Vagina (tissue), 2 donors: ENCODE data around the gene ELMOD1. TPM values are rescaled to one million over a fixed set of nuclear protein-coding genes. Genes with fewer than 3 reads are reported as not detected.

ENCODE experiments used
- DNase-seq, 2 donors: peaks; one replicate each; pipeline ENCODE4 v3.0.0-alpha.2; 2017; ENCODE audit errors: extremely low spot score in 2 of 2
- H3K27ac ChIP-seq: fragments of 200-600 bp; sonication (generic); one replicate; pipeline ENCODE4 v1.5.1; 2019
- H3K27me3 ChIP-seq: fragments of 200-600 bp; sonication (generic); one replicate; pipeline ENCODE4 v1.5.1; 2019
- H3K36me3 ChIP-seq, 2 donors: fragments of 200-600 bp; sonication (generic); one replicate each; pipeline ENCODE4 v1.5.1; 2017 to 2019
- H3K4me1 ChIP-seq: fragments of 200-600 bp; sonication (generic); one replicate; pipeline ENCODE4 v1.5.1; 2019
- H3K4me3 ChIP-seq, 2 donors: fragments of 200-600 bp; sonication (generic); 1 replicate in 1 of 2; 2 replicates in 1 of 2; pipeline ENCODE4 v1.5.1; 2016 to 2019
- H3K9me3 ChIP-seq: fragments of 200-600 bp; sonication (generic); one replicate; pipeline ENCODE4 v1.5.1; 2019
- POLR2A ChIP-seq, 2 donors: fragments of 450-650 bp; IDR thresholded peaks; one replicate each; pipeline ENCODE4 v1.6.1; 2017; ENCODE audit warnings: antibody characterized with exemption in 2 of 2, mild to moderate bottlenecking in 2 of 2, moderate library complexity in 2 of 2
- POLR2AphosphoS5 ChIP-seq, 2 donors: sonication (generic); formaldehyde crosslinking; IDR thresholded peaks; one replicate each; pipeline ENCODE4 v1.9.0; 2017; ENCODE audit warnings: antibody characterized with exemption in 2 of 2, mild to moderate bottlenecking in 2 of 2, low read depth in 1 of 2; ENCODE audit not compliant: insufficient read depth in 1 of 2
- intact Hi-C: fragments of 100-400 bp; cut with DNase I; formaldehyde crosslinking; loops from one replicate; pipeline ENCODE4 v1.15.1; 2023
- total RNA-seq: library from RNA; depleted of rRNA; stranded (reverse); fragments of >200 nt; gene quantifications from one replicate; pipeline ENCODE4 v1.2.3, GENCODE V29; 2016
- TF ChIP-seq, protein P1 (sequence below), 3 experiments: fragments of 450-650 bp in 2 of 3; fragments of 200-600 bp in 1 of 3; sonication (generic) in 1 of 3; IDR thresholded peaks; one replicate each; pipeline ENCODE4 v1.5.1; 2017 to 2019; ENCODE audit warnings: antibody characterized with exemption in 3 of 3, mild to moderate bottlenecking in 2 of 3, moderate library complexity in 2 of 3

The ELMOD1 gene
- total RNA-seq, 1 donor from 2014 or later: not detected

DNA sequence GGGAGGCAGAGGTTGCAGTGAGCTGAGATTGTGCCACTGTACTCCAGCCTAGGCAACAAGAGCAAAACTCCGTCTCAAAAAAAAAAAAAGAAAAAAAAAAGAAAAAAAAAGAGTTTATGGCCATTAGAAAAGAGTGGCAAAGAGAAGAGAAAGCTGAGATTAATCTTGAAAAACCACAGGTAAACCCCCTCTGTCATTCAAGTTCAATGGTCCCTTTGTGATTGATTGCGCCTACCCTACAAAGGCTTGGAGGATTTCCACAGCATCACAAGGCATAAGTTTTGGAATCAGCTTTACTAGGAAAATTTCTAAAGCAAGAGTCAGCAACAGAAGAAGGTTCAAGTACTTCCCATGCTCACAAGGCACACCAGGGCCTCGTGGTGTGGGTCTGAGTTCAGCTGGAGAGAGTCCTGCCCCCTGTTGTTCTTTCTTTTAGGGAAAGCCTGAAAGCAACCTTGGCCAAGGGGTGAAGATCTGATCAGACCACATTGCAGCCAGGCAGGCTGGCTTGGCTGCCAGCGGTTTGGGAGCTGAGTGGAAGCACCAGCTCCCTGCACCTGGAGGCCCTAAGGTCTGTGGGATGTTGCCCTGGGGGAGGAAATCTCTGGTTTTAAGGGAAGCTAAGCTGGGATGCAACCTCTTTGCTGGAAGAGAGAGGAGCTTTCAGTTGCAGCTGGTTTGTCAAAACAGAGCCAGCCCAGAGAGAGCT, 79.1 kb downstream of the ELMOD1 start:
- no peak for DNase-seq
- H3K9me3 ChIP-seq: no peaks in the 10 kb centered on the region
- no peaks in the 10 kb centered on the region for H3K27me3 ChIP-seq
- TF ChIP-seq, protein P1, sequence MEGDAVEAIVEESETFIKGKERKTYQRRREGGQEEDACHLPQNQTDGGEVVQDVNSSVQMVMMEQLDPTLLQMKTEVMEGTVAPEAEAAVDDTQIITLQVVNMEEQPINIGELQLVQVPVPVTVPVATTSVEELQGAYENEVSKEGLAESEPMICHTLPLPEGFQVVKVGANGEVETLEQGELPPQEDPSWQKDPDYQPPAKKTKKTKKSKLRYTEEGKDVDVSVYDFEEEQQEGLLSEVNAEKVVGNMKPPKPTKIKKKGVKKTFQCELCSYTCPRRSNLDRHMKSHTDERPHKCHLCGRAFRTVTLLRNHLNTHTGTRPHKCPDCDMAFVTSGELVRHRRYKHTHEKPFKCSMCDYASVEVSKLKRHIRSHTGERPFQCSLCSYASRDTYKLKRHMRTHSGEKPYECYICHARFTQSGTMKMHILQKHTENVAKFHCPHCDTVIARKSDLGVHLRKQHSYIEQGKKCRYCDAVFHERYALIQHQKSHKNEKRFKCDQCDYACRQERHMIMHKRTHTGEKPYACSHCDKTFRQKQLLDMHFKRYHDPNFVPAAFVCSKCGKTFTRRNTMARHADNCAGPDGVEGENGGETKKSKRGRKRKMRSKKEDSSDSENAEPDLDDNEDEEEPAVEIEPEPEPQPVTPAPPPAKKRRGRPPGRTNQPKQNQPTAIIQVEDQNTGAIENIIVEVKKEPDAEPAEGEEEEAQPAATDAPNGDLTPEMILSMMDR (IDR thresholded peaks at IDR 0.05): no peak
- TF ChIP-seq POLR2AphosphoS5 (IDR thresholded peaks at IDR 0.05; ENCODE audit: insufficient read depth in 1 of 2, low read depth in 1 of 2) (no peak), POLR2A (IDR thresholded peaks at IDR 0.05) (no peak)
- no peak overlapping the region for H3K4me3 ChIP-seq
- intact Hi-C loops: no loop called here
- H3K4me1 ChIP-seq: no peaks in the 10 kb centered on the region
- no peak overlapping the region for H3K27ac ChIP-seq
- no peaks in the 10 kb centered on the region for H3K36me3 ChIP-seq

DNA sequence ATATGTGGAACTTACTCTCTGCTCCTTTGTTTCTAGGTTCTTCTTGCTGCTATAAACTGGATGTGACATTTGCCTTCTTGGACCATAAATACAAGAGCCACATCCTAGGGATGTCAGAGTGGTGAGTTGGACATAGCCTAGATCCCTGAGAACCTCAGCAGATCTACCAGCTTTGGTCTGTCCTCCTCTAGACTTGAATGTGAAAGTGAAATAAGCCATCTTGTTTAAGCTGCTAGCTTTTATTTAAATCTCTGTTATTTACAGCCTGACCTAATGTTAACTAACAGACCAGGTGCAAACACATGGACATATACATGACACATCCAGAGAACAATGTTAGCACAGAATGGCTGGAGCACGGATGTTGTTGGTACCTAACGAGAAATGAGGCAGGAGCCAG, 85.0 kb downstream of the ELMOD1 start:
- intact Hi-C loops: no loop called here
- no peak for DNase-seq
- Histone ChIP-seq H3K9me3 (no peaks in the 10 kb centered on the region), H3K4me3 (no peak overlapping the region), H3K36me3 (no peaks in the 10 kb centered on the region), H3K27me3 (no peaks in the 10 kb centered on the region), H3K4me1 (no peaks in the 10 kb centered on the region), H3K27ac (no peak overlapping the region)
- TF ChIP-seq POLR2AphosphoS5 (IDR thresholded peaks at IDR 0.05; ENCODE audit: insufficient read depth in 1 of 2, low read depth in 1 of 2) (no peak), POLR2A (IDR thresholded peaks at IDR 0.05) (no peak)
- TF ChIP-seq, protein P1 (IDR thresholded peaks at IDR 0.05): no peak

DNA sequence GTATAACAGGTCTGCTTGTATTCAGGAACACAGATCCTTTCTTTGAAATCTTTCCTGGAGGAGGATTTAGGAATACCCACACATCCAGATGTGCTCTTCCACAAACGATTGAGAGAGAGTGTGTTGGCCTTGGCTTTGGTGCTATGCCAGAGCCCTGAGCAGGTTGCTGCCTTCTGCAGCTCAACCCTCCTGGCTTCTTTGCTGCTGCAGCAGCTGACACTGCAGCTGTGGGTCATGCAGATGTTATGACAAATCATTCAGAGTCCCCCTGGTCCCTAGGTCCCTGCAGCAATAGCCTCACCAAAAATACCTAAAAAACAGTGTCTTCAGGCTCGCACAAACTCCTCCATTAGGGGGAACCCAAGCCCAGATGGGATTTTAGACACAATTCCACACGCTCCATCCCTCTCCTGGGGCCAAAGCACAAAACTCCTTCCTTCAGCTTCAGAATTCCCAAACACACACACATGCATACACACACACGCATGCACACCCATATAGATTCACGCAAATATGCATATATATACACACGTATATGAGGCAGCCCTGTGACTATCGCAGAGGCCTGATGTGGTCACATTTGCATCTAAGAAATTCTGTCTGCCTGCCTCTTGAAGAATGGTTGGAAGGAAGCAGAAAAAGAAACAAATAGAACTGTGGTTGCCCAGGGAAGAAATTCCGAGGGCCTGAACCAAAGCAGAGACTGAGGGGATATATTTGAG, 85.5 kb downstream of the ELMOD1 start:
- Histone ChIP-seq H3K27ac (no peak overlapping the region), H3K4me3 (no peak overlapping the region), H3K27me3 (no peaks in the 10 kb centered on the region), H3K36me3 (no peaks in the 10 kb centered on the region), H3K9me3 (no peaks in the 10 kb centered on the region), H3K4me1 (no peaks in the 10 kb centered on the region)
- TF ChIP-seq POLR2A (IDR thresholded peaks at IDR 0.05): no peak
- no peak for TF ChIP-seq POLR2AphosphoS5 (IDR thresholded peaks at IDR 0.05; ENCODE audit: insufficient read depth in 1 of 2, low read depth in 1 of 2)
- TF ChIP-seq, protein P1 (IDR thresholded peaks at IDR 0.05): no peak
- DNase-seq: no peak
- intact Hi-C loops: no loop called here

DNA sequence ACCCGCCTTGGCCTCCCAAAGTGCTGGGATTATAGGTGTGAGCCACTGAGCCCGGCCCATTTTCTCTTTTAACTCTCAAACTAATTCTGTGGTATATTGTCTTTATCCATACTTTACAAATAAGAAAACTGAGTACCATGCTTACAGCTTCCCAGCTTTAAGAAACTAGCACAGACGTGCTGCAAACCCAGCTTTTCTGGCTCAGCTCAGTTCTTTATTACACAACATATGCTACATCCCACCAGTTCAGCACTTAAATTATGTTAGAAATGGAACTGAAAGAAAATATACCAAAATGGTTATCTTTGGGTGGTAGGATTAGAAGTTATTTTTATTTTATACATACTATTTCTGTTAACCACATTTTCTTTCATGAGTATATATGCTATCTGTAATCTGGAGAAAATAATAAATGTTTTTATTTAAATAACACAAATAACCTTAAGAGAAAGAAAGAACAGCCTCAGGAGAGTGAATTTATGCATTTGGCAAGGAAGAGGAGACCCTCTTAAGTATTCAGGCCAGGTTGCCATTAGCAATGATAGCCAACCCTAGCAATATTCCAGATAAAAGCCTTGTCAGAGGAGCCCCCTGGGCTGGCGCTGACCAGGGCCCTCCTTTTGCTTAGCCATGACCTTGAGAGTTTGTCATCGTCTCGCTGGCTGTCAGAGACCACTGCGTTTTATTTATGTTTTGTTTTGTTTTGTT, 87.1 kb downstream of the ELMOD1 start:
- Histone ChIP-seq H3K9me3 (no peaks in the 10 kb centered on the region), H3K4me3 (no peak overlapping the region), H3K36me3 (no peaks in the 10 kb centered on the region), H3K27ac (no peak overlapping the region), H3K4me1 (no peaks in the 10 kb centered on the region), H3K27me3 (no peaks in the 10 kb centered on the region)
- TF ChIP-seq, protein P1 (IDR thresholded peaks at IDR 0.05): no peak
- TF ChIP-seq POLR2AphosphoS5 (IDR thresholded peaks at IDR 0.05; ENCODE audit: insufficient read depth in 1 of 2, low read depth in 1 of 2) (no peak), POLR2A (IDR thresholded peaks at IDR 0.05) (no peak)
- no peak for DNase-seq
- intact Hi-C loops: no loop called here
